B cell (primary cell): Measurements from ENCODE around the gene TAS1R1. TPM values are rescaled to one million over a fixed set of nuclear protein-coding genes. Genes with fewer than 3 reads are reported as not detected.
A peak's percentile ranks its signal among the peaks of the same experiment; 100 is the strongest.

Experiments used
- ATAC-seq: fragments of 200-7000 bp; cut with Tn5 transposase; one replicate; pipeline ENCODE4 v1.10.0; 2021; ENCODE audit warnings: low read depth, mild to moderate bottlenecking, moderate number of reproducible peaks, moderate library complexity
- CTCF ChIA-PET: fragments of 350-600 bp; sonication (Branson Sonifier 250); formaldehyde crosslinking; loops from one replicate; lab custom pipeline; 2021; ENCODE audit warnings: antibody characterized with exemption, inconsistent platforms; lab: Charles Lee
- POLR2A ChIA-PET: fragments of 350-600 bp; sonication (Branson Sonifier 250); formaldehyde crosslinking; loops from one replicate; lab custom pipeline; 2021; ENCODE audit warnings: antibody characterized with exemption; lab: Charles Lee
- DNase-seq: peaks from one replicate; pipeline ENCODE4 v3.0.0; 2013
- H2AFZ ChIP-seq: 2 replicates; pipeline ENCODE4 v1.6.1; 2012; ENCODE audit warnings: mild to moderate bottlenecking, low read depth, low read length; ENCODE audit not compliant: insufficient read depth, poor library complexity, severe bottlenecking
- H3K27ac ChIP-seq, 2 donors: 1 replicate in 1 of 2; 2 replicates in 1 of 2; pipeline ENCODE4 v1.5.1; 2012 to 2013; ENCODE audit warnings: low read length in 2 of 2, mild to moderate bottlenecking in 2 of 2, moderate library complexity in 1 of 2
- H3K27me3 ChIP-seq, 4 experiments: fragments of 200-600 bp in 1 of 4; sonication (generic) in 1 of 4; replicated peaks in 1 of 4; 1 replicate in 2 of 4; 2 replicates in 2 of 4; pipeline versions ENCODE4 v1.6.1 to v1.7.0; 2013 to 2016; ENCODE audit warnings: low read length in 3 of 4, mild to moderate bottlenecking in 2 of 4, mixed read lengths in 1 of 4, moderate library complexity in 1 of 4; ENCODE audit not compliant: insufficient read depth in 4 of 4, control insufficient read depth in 3 of 4; ENCODE audit errors: control extremely low read depth in 1 of 4
- H3K36me3 ChIP-seq, 2 experiments: replicated peaks in 1 of 2; 1 replicate in 1 of 2; 2 replicates in 1 of 2; pipeline versions ENCODE4 v1.6.1 to v1.7.1; 2013; ENCODE audit warnings: low read length in 1 of 2; ENCODE audit not compliant: insufficient read depth in 2 of 2, control insufficient read depth in 1 of 2; ENCODE audit errors: control extremely low read depth in 1 of 2, extremely low read depth in 1 of 2
- H3K4me1 ChIP-seq, 2 donors: fragments of 200-600 bp in 1 of 2; sonication (generic) in 1 of 2; 1 replicate in 1 of 2; 2 replicates in 1 of 2; pipeline versions ENCODE4 v1.5.1 to v1.6.1; 2013 to 2017; ENCODE audit warnings: low read length in 2 of 2; ENCODE audit not compliant: control insufficient read depth in 2 of 2, insufficient read depth in 2 of 2
- H3K4me2 ChIP-seq: replicated peaks from 2 replicates; pipeline ENCODE3; 2012; ENCODE audit warnings: mild to moderate bottlenecking, low read depth, low read length; ENCODE audit not compliant: poor library complexity, severe bottlenecking
- H3K4me3 ChIP-seq, 5 experiments: fragments of 200-600 bp in 1 of 5; sonication (generic) in 1 of 5; 1 replicate in 3 of 5; 2 replicates in 2 of 5; pipeline versions ENCODE4 v1.5.1 to v1.7.0; 2011 to 2016; ENCODE audit warnings: low read length in 4 of 5, mild to moderate bottlenecking in 4 of 5, low read depth in 2 of 5, control low read depth in 1 of 5, moderate library complexity in 1 of 5; ENCODE audit not compliant: insufficient read depth in 1 of 5; ENCODE audit errors: control extremely low read depth in 1 of 5, extremely low read depth in 1 of 5
- H3K79me2 ChIP-seq: fragments of 200-600 bp; sonication (generic); one replicate; pipeline ENCODE4 v1.6.0; 2016; ENCODE audit warnings: low read length; ENCODE audit not compliant: control insufficient read depth, insufficient read depth
- H3K9ac ChIP-seq: fragments of 200-600 bp; sonication (generic); 2 replicates; pipeline ENCODE4 v1.6.1; 2017; ENCODE audit warnings: mild to moderate bottlenecking, low read length, moderate library complexity
- H3K9me3 ChIP-seq, 3 donors: one replicate each; pipeline versions ENCODE4 v1.6.1 to v1.7.1; 2013; ENCODE audit warnings: low read length in 2 of 3; ENCODE audit not compliant: control insufficient read depth in 2 of 3, insufficient read depth in 1 of 3; ENCODE audit errors: control extremely low read depth in 1 of 3
- H4K20me1 ChIP-seq: 2 replicates; pipeline ENCODE4 v1.6.0; 2012; ENCODE audit warnings: mild to moderate bottlenecking, low read length; ENCODE audit not compliant: insufficient read depth, control insufficient read depth, poor library complexity, severe bottlenecking
- H3K27ac Mint-ChIP-seq: one replicate; pipeline ENCODE4 v1.8.0; 2021; ENCODE audit warnings: mixed read lengths
- H3K27me3 Mint-ChIP-seq: one replicate; pipeline ENCODE4 v1.8.0; 2021; ENCODE audit warnings: mixed read lengths
- H3K4me1 Mint-ChIP-seq: one replicate; pipeline ENCODE4 v1.8.0; 2021; ENCODE audit warnings: mixed read lengths
- H3K4me3 Mint-ChIP-seq: one replicate; pipeline ENCODE4 v1.8.0; 2021; ENCODE audit warnings: mixed read lengths
- H3K9me3 Mint-ChIP-seq: one replicate; pipeline ENCODE4 v1.8.0; 2022; ENCODE audit warnings: mixed read lengths; ENCODE audit not compliant: insufficient read depth
- CTCF ChIP-seq: fragments of 200-600 bp; IDR thresholded peaks from one replicate; pipeline ENCODE4 v1.8.0; 2022; ENCODE audit warnings: antibody characterized with exemption, mild to moderate bottlenecking
- EZH2 ChIP-seq: IDR thresholded peaks from 2 replicates; pipeline ENCODE4 v1.6.1; 2012; ENCODE audit warnings: borderline replicate concordance, low read depth, mild to moderate bottlenecking, moderate library complexity, low read length; ENCODE audit not compliant: insufficient read depth, poor library complexity, severe bottlenecking
- WGBS: methylation state at CpG from one replicate; pipeline ENCODE4 v1.1.5; 2013; ENCODE audit warnings: missing lambda C conversion rate; ENCODE audit not compliant: insufficient coverage; 5-methylcytosine and 5-hydroxymethylcytosine counted together
- intact Hi-C: fragments of 100-400 bp; cut with micrococcal nuclease; formaldehyde crosslinking; loops from one replicate; pipeline ENCODE4 v1.10.0; 2022
- polyA plus RNA-seq: library from polyadenylated mRNA; depleted of rRNA; stranded (reverse); fragments of >200 nt; gene quantifications from 2 replicates; pipeline ENCODE4 v1.2.3, GENCODE V29; 2012
- total RNA-seq, 2 donors: library from RNA; stranded (reverse); fragments of 120-200 nt in 1 of 2; gene quantifications; 1 replicate in 1 of 2; 2 replicates in 1 of 2; pipeline versions ENCODE4 v1.2.3 to v1.2.4, GENCODE V29; 2013 to 2022

Gene TAS1R1
- total and polyA plus RNA-seq, 2 donors (not counting 1 experiment from before 2014, with no cell fraction given): 0.09 TPM; not detected in 1

GRCh38 chr1:6545276-6546112, 9.6 kb upstream of the TAS1R1 start:
- Histone ChIP-seq H3K27me3 (no peaks in the 10 kb centered on the region), H3K4me3 (no peak overlapping the region), H3K4me1 (peaks cover 0 to 19% of the 10 kb centered on the region in 2 donors), H3K9ac (no peak overlapping the region), H3K4me2 (no peak overlapping the region), H2AFZ (no peak overlapping the region), H4K20me1 (peaks cover 5% of the 10 kb centered on the region), H3K9me3 (no peaks in the 10 kb centered on the region), H3K36me3 (peaks cover 7 to 51% of the 10 kb centered on the region in 2 experiments), H3K79me2 (no peaks in the 10 kb centered on the region), H3K27ac (no peak overlapping the region)
- intact Hi-C loops: no loop called here
- Mint-ChIP-seq H3K27me3 (no peaks in the 10 kb centered on the region), H3K4me3 (peak overlapping the region; percentile 29), H3K4me1 (peaks cover 28% of the 10 kb centered on the region), H3K9me3 (no peaks in the 10 kb centered on the region), H3K27ac (peak overlapping the region; percentile 47)
- ChIA-PET CTCF (no interaction called here), POLR2A (no interaction called here)
- WGBS: 83% methylated on average over 2 of the region's 10 CpGs
- TF ChIP-seq EZH2: no peak
- no peak for TF ChIP-seq CTCF
- ATAC-seq (no peak), DNase-seq (no peak)

- H3K27me3 ChIP-seq: no peaks in the 10 kb centered on the region
- TF ChIP-seq EZH2: no peak
- no peak for TF ChIP-seq CTCF
- ChIA-PET CTCF (interaction anchor here (1.0 to 1.2 kb wide), 2 partner anchors 8 to 102 kb away, joined by 3 read pairs; partner anchors contain the start of genes NOL9 and TAS1R1), POLR2A (no interaction called here)
- peaks cover 28% of the 10 kb centered on the region for H3K4me1 Mint-ChIP-seq
- no peak for ATAC-seq
- no peak for DNase-seq
- intact Hi-C loops: no loop called here
- no peaks in the 10 kb centered on the region for H3K27me3 Mint-ChIP-seq
- no peak overlapping the region for H3K4me3 ChIP-seq
- no peaks in the 10 kb centered on the region for H3K9me3 Mint-ChIP-seq
- H4K20me1 ChIP-seq: peaks cover 10% of the 10 kb centered on the region
- WGBS: 93% methylated on average over 5 of the region's 5 CpGs
- no peak overlapping the region for H3K9ac ChIP-seq
- no peaks in the 10 kb centered on the region for H3K9me3 ChIP-seq
- no peaks in the 10 kb centered on the region for H3K79me2 ChIP-seq
- H2AFZ ChIP-seq: no peak overlapping the region
- peaks cover 8 to 51% of the 10 kb centered on the region in 2 experiments for H3K36me3 ChIP-seq
- no peak overlapping the region for H3K4me2 ChIP-seq
- H3K4me3 Mint-ChIP-seq: no peak overlapping the region
- H3K27ac Mint-ChIP-seq: peak overlapping the region; percentile 70
- peaks cover 0 to 19% of the 10 kb centered on the region in 2 donors for H3K4me1 ChIP-seq
- H3K27ac ChIP-seq: peak overlapping the region in 1 of 2 donors; percentile 8
Observed at GRCh38 chr1:6546326-6546725, 8.8 kb upstream of the TAS1R1 start.
